IPS-20b (cell line): Measurements from ENCODE around the gene EEFSEC.

Source experiments
- H3K27ac ChIP-seq: one replicate; pipeline ENCODE4 v1.5.1; 2013; ENCODE audit warnings: low read length
- H3K27me3 ChIP-seq: 2 replicates; pipeline ENCODE4 v1.6.1; 2013; ENCODE audit warnings: mild to moderate bottlenecking, low read length, inconsistent platforms; ENCODE audit not compliant: insufficient read depth
- H3K36me3 ChIP-seq: 2 replicates; pipeline ENCODE4 v1.6.1; 2013; ENCODE audit warnings: low read depth, mild to moderate bottlenecking, inconsistent platforms, low read length, moderate library complexity; ENCODE audit not compliant: insufficient read depth
- H3K4me1 ChIP-seq: 2 replicates; pipeline ENCODE4 v1.6.1; 2013; ENCODE audit warnings: mild to moderate bottlenecking, control low read depth, inconsistent platforms, low read length, moderate library complexity; ENCODE audit not compliant: insufficient read depth
- H3K4me3 ChIP-seq: 2 replicates; pipeline ENCODE4 v1.5.1; 2013; ENCODE audit warnings: mild to moderate bottlenecking, low read length, inconsistent platforms
- H3K9ac ChIP-seq: 2 replicates; pipeline ENCODE4 v1.6.1; 2013; ENCODE audit warnings: low read depth, mild to moderate bottlenecking, inconsistent platforms, low read length, moderate library complexity
- H3K9me3 ChIP-seq: 2 replicates; pipeline ENCODE4 v1.6.1; 2013; ENCODE audit warnings: mild to moderate bottlenecking, low read depth, low read length, inconsistent platforms; ENCODE audit not compliant: insufficient read depth

EEFSEC gene

GRCh38 chr3:128369881-128370642 is 216.8 kb downstream of the EEFSEC start:
- Histone ChIP-seq H3K9ac (no peak overlapping the region), H3K4me3 (no peak overlapping the region), H3K36me3 (no peaks in the 10 kb centered on the region), H3K9me3 (no peaks in the 10 kb centered on the region), H3K4me1 (peaks cover 12% of the 10 kb centered on the region), H3K27me3 (no peaks in the 10 kb centered on the region), H3K27ac (no peak overlapping the region)

GRCh38 chr3:128372281-128372680 is 219.0 kb downstream of the EEFSEC start:
- Histone ChIP-seq H3K36me3 (no peaks in the 10 kb centered on the region), H3K4me1 (peaks cover 10% of the 10 kb centered on the region), H3K9ac (no peak overlapping the region), H3K9me3 (no peaks in the 10 kb centered on the region), H3K27me3 (no peaks in the 10 kb centered on the region), H3K4me3 (no peak overlapping the region), H3K27ac (no peak overlapping the region)

GRCh38 chr3:128372707-128373533 is 219.6 kb downstream of the EEFSEC start:
- Histone ChIP-seq H3K9ac (no peak overlapping the region), H3K27me3 (no peaks in the 10 kb centered on the region), H3K4me1 (peaks cover 5% of the 10 kb centered on the region; the same call in 1 of the 2 replicates), H3K27ac (no peak overlapping the region), H3K9me3 (no peaks in the 10 kb centered on the region), H3K4me3 (no peak overlapping the region), H3K36me3 (no peaks in the 10 kb centered on the region)

- no peaks in the 10 kb centered on the region for H3K36me3 ChIP-seq
- H3K4me3 ChIP-seq: no peak overlapping the region
- H3K9ac ChIP-seq: no peak overlapping the region
- no peak overlapping the region for H3K27ac ChIP-seq
- H3K27me3 ChIP-seq: no peaks in the 10 kb centered on the region
- H3K9me3 ChIP-seq: no peaks in the 10 kb centered on the region
- peaks cover 5% of the 10 kb centered on the region; the same call in 1 of the 2 replicates for H3K4me1 ChIP-seq
Measured at GRCh38 chr3:128374746-128375445, 221.6 kb downstream of the EEFSEC start.

GRCh38 chr3:128376516-128376915 is 223.2 kb downstream of the EEFSEC start:
- no peak overlapping the region for H3K9ac ChIP-seq

GRCh38 chr3:128378631-128379347 is 225.5 kb downstream of the EEFSEC start:
- no peaks in the 10 kb centered on the region; the same call in 1 of the 2 replicates for H3K4me1 ChIP-seq
- H3K27ac ChIP-seq: no peak overlapping the region
- no peaks in the 10 kb centered on the region for H3K27me3 ChIP-seq
- no peak overlapping the region for H3K9ac ChIP-seq
- no peaks in the 10 kb centered on the region for H3K36me3 ChIP-seq
- no peak overlapping the region for H3K4me3 ChIP-seq
- H3K9me3 ChIP-seq: no peaks in the 10 kb centered on the region

More at GRCh38 chr3:128376516-128376915, 223.2 kb downstream of the EEFSEC start:
- Histone ChIP-seq H3K4me3 (no peak overlapping the region), H3K27me3 (no peaks in the 10 kb centered on the region), H3K9me3 (no peaks in the 10 kb centered on the region), H3K4me1 (peaks cover 5% of the 10 kb centered on the region; the same call in 1 of the 2 replicates), H3K27ac (no peak overlapping the region), H3K36me3 (no peaks in the 10 kb centered on the region)

GRCh38 chr3:128379367-128380160 is 226.3 kb downstream of the EEFSEC start:
- Histone ChIP-seq H3K4me3 (no peak overlapping the region), H3K27ac (no peak overlapping the region), H3K4me1 (no peaks in the 10 kb centered on the region; the same call in 1 of the 2 replicates), H3K9me3 (no peaks in the 10 kb centered on the region), H3K36me3 (no peaks in the 10 kb centered on the region), H3K9ac (no peak overlapping the region), H3K27me3 (no peaks in the 10 kb centered on the region)

GRCh38 chr3:128380295-128380694 is 227.0 kb downstream of the EEFSEC start:
- no peaks in the 10 kb centered on the region; the same call in 1 of the 2 replicates for H3K4me1 ChIP-seq
- H3K4me3 ChIP-seq: no peak overlapping the region
- H3K27me3 ChIP-seq: no peaks in the 10 kb centered on the region
- H3K9ac ChIP-seq: no peak overlapping the region
- H3K27ac ChIP-seq: no peak overlapping the region
- no peaks in the 10 kb centered on the region for H3K9me3 ChIP-seq
- no peaks in the 10 kb centered on the region for H3K36me3 ChIP-seq

- no peaks in the 10 kb centered on the region for H3K36me3 ChIP-seq
- H3K4me3 ChIP-seq: no peak overlapping the region
- no peaks in the 10 kb centered on the region; the same call in 1 of the 2 replicates for H3K4me1 ChIP-seq
- H3K27ac ChIP-seq: no peak overlapping the region
- H3K9ac ChIP-seq: no peak overlapping the region
- no peaks in the 10 kb centered on the region for H3K27me3 ChIP-seq
- H3K9me3 ChIP-seq: no peaks in the 10 kb centered on the region
Measured at GRCh38 chr3:128380719-128381118, 227.4 kb downstream of the EEFSEC start.

- Histone ChIP-seq H3K4me3 (no peak overlapping the region), H3K4me1 (no peaks in the 10 kb centered on the region; the same call in 1 of the 2 replicates), H3K27ac (no peak overlapping the region), H3K9me3 (no peaks in the 10 kb centered on the region), H3K9ac (no peak overlapping the region), H3K27me3 (no peaks in the 10 kb centered on the region), H3K36me3 (no peaks in the 10 kb centered on the region)
Measured at GRCh38 chr3:128381609-128382008, 228.3 kb downstream of the EEFSEC start.
